Measurements from ENCODE around the gene MAGI2.

The MAGI2 gene

GRCh38 chr7:78357709-78358108 is 1095.8 kb downstream of the MAGI2 start:
- Histone ChIP-seq H3K9me3 (no peaks in the 10 kb centered on the region), H3K4me1 (ENCODE audit: control insufficient read depth in 1 of 2, insufficient read depth in 1 of 2, low read depth in 1 of 2, low read length in 1 of 2) (no peaks in the 10 kb centered on the region), H3K4me3 (ENCODE audit: low read depth in 1 of 2, low read length in 1 of 2) (no peak overlapping the region), H3K27ac (no peak overlapping the region), H3K36me3 (no peaks in the 10 kb centered on the region), H3K27me3 (no peaks in the 10 kb centered on the region)
- TF ChIP-seq, protein P1, sequence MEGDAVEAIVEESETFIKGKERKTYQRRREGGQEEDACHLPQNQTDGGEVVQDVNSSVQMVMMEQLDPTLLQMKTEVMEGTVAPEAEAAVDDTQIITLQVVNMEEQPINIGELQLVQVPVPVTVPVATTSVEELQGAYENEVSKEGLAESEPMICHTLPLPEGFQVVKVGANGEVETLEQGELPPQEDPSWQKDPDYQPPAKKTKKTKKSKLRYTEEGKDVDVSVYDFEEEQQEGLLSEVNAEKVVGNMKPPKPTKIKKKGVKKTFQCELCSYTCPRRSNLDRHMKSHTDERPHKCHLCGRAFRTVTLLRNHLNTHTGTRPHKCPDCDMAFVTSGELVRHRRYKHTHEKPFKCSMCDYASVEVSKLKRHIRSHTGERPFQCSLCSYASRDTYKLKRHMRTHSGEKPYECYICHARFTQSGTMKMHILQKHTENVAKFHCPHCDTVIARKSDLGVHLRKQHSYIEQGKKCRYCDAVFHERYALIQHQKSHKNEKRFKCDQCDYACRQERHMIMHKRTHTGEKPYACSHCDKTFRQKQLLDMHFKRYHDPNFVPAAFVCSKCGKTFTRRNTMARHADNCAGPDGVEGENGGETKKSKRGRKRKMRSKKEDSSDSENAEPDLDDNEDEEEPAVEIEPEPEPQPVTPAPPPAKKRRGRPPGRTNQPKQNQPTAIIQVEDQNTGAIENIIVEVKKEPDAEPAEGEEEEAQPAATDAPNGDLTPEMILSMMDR (IDR thresholded peaks at IDR 0.05), result no peak

GRCh38 chr7:78355834-78356233 is 1097.6 kb downstream of the MAGI2 start:
- H3K27me3 ChIP-seq, result no peaks in the 10 kb centered on the region
- H3K27ac ChIP-seq, result no peak overlapping the region
- TF ChIP-seq, protein P1 (IDR thresholded peaks at IDR 0.05), result no peak
- H3K4me3 ChIP-seq (ENCODE audit: low read depth in 1 of 2, low read length in 1 of 2), result no peak overlapping the region
- no peaks in the 10 kb centered on the region for H3K9me3 ChIP-seq
- no peaks in the 10 kb centered on the region for H3K4me1 ChIP-seq (ENCODE audit: control insufficient read depth in 1 of 2, insufficient read depth in 1 of 2, low read depth in 1 of 2, low read length in 1 of 2)
- no peaks in the 10 kb centered on the region for H3K36me3 ChIP-seq

DNA sequence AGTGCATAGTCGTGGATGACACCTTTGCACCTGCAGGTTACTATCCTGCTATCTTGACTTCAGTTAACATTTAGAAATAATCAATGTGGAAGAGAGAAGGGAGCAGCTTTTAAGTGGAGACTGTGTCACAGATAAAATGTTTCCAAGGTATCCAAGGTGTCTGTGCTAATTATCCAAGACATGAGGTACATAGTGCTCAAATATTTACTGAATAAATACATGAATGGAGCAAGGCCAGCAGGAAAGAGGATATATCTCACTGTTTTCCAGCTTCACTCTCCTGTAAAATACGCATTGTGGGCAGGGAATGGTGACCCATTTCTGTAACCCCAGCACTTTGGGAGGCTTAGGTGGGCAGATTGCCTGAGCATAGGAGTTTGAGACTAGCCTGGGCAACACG is 1102.5 kb downstream of the MAGI2 start:
- H3K9me3 ChIP-seq, result no peaks in the 10 kb centered on the region
- TF ChIP-seq, protein P1 (IDR thresholded peaks at IDR 0.05), result no peak
- no peaks in the 10 kb centered on the region for H3K4me1 ChIP-seq (ENCODE audit: control insufficient read depth in 1 of 2, insufficient read depth in 1 of 2, low read depth in 1 of 2, low read length in 1 of 2)
- no peak overlapping the region for H3K4me3 ChIP-seq (ENCODE audit: low read depth in 1 of 2, low read length in 1 of 2)
- H3K36me3 ChIP-seq, result no peaks in the 10 kb centered on the region
- no peaks in the 10 kb centered on the region for H3K27me3 ChIP-seq
- no peak overlapping the region for H3K27ac ChIP-seq

- H3K36me3 ChIP-seq, result no peaks in the 10 kb centered on the region
- H3K4me3 ChIP-seq (ENCODE audit: low read depth in 1 of 2, low read length in 1 of 2), result no peak overlapping the region
- no peaks in the 10 kb centered on the region for H3K4me1 ChIP-seq (ENCODE audit: control insufficient read depth in 1 of 2, insufficient read depth in 1 of 2, low read depth in 1 of 2, low read length in 1 of 2)
- H3K27ac ChIP-seq, result no peak overlapping the region
- no peaks in the 10 kb centered on the region for H3K27me3 ChIP-seq
- TF ChIP-seq, protein P1 (IDR thresholded peaks at IDR 0.05), result no peak
- no peaks in the 10 kb centered on the region for H3K9me3 ChIP-seq
Measured at GRCh38 chr7:78350391-78350790, 1103.1 kb downstream of the MAGI2 start.

- Histone ChIP-seq H3K36me3 (no peaks in the 10 kb centered on the region), H3K4me3 (ENCODE audit: low read depth in 1 of 2, low read length in 1 of 2) (no peak overlapping the region)
- TF ChIP-seq, protein P1 (IDR thresholded peaks at IDR 0.05), result no peak
Measured at GRCh38 chr7:78346827-78347226, 1106.6 kb downstream of the MAGI2 start.

DNA sequence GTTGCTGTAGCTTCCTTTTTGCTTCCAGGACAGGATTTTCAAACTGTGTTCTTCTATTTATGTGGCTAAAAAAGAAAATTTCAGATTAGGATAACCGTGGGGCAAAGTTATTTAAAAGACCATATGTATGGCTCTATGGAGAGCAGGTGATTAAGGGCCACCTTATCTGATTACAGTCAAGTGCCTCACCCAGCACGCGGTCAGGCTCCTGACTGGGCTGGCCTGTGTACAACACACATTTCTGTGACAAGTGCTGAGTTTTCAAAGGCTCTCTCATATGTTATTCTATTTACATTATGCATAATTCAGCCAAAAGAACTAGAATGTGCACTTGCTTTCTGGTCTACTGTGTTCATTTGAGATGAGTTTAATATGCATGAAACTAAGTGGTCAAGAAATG is 1107.5 kb downstream of the MAGI2 start:
- TF ChIP-seq, protein P1 (IDR thresholded peaks at IDR 0.05), result no peak
- no peak overlapping the region for H3K4me3 ChIP-seq (ENCODE audit: low read depth in 1 of 2, low read length in 1 of 2)
- H3K9me3 ChIP-seq, result no peaks in the 10 kb centered on the region
- H3K27ac ChIP-seq, result no peak overlapping the region
- H3K4me1 ChIP-seq (ENCODE audit: control insufficient read depth in 1 of 2, insufficient read depth in 1 of 2, low read depth in 1 of 2, low read length in 1 of 2), result no peaks in the 10 kb centered on the region
- no peaks in the 10 kb centered on the region for H3K27me3 ChIP-seq
- no peaks in the 10 kb centered on the region for H3K36me3 ChIP-seq

More at GRCh38 chr7:78346827-78347226, 1106.6 kb downstream of the MAGI2 start:
- Histone ChIP-seq H3K9me3 (no peaks in the 10 kb centered on the region), H3K27ac (no peak overlapping the region), H3K4me1 (ENCODE audit: control insufficient read depth in 1 of 2, insufficient read depth in 1 of 2, low read depth in 1 of 2, low read length in 1 of 2) (no peaks in the 10 kb centered on the region), H3K27me3 (no peaks in the 10 kb centered on the region)

All from neutrophil (primary cell).